ENCODE results near the gene IRX2.

The IRX2 gene

GRCh38 chr5:2755681-2756171, 4.2 kb upstream of the IRX2 start:
- DNase-seq: no peak

- DNase-seq: no peak
These were observed 3.7 kb upstream of the IRX2 start for GRCh38 chr5:2755076-2755680.

- DNase-seq: no peak
These were observed 3.2 kb upstream of the IRX2 start for GRCh38 chr5:2754581-2755075.

- no peak for DNase-seq
These were observed 2.3 kb upstream of the IRX2 start for GRCh38 chr5:2753452-2754420.

- no peak for DNase-seq
These were observed 1.5 kb upstream of the IRX2 start for GRCh38 chr5:2752821-2753439.

GRCh38 chr5:2752059-2752820, 763 bp upstream of the IRX2 start:
- DNase-seq: no peak

GRCh38 chr5:2750758-2751464, 566 bp downstream of the IRX2 start:
- no peak for DNase-seq

- DNase-seq: no peak
These were observed 1.3 kb downstream of the IRX2 start for GRCh38 chr5:2750026-2750757.

GRCh38 chr5:2749514-2750025, 1.9 kb downstream of the IRX2 start:
- DNase-seq: no peak

GRCh38 chr5:2748861-2749513, 2.5 kb downstream of the IRX2 start:
- no peak for DNase-seq

- DNase-seq: no peak
These were observed 3.2 kb downstream of the IRX2 start for GRCh38 chr5:2748179-2748860.

GRCh38 chr5:2747363-2748162, 3.9 kb downstream of the IRX2 start:
- DNase-seq: no peak

- no peak for DNase-seq
These were observed 4.9 kb downstream of the IRX2 start for GRCh38 chr5:2746561-2747032.

- DNase-seq: no peak
These were observed 7.0 kb downstream of the IRX2 start for GRCh38 chr5:2744485-2744884.

- DNase-seq: no peak
These were observed 8.4 kb downstream of the IRX2 start for GRCh38 chr5:2742921-2743679.

GRCh38 chr5:2741956-2742355, 9.5 kb downstream of the IRX2 start:
- no peak for DNase-seq

GRCh38 chr5:2740876-2741555, 10.5 kb downstream of the IRX2 start:
- DNase-seq: no peak

Data from CD4-positive, alpha-beta T cell treated with Interleukin-4 for 1 hour (primary cell).